Activated T-helper 9 cell treated with anti-CD3 and anti-CD28 coated beads, Interleukin-2, amount 50 U/mL, for 16 hours (primary cell): ENCODE data around the gene UNC5A.

Experiments
- DNase-seq: peaks from one replicate; pipeline ENCODE4 v3.0.0-alpha.2; 2020; ENCODE audit warnings: low read depth

The UNC5A gene

GRCh38 chr5:176781638-176782570 is 28.5 kb upstream of the UNC5A start:
- no peak for DNase-seq

GRCh38 chr5:176784218-176785165 is 25.9 kb upstream of the UNC5A start:
- DNase-seq = no peak

GRCh38 chr5:176785184-176786145 is 24.9 kb upstream of the UNC5A start:
- no peak for DNase-seq

GRCh38 chr5:176787676-176788075 is 22.7 kb upstream of the UNC5A start:
- no peak for DNase-seq

- DNase-seq = no peak
Observed at GRCh38 chr5:176788091-176788490, 22.3 kb upstream of the UNC5A start.

- DNase-seq = no peak
Observed at GRCh38 chr5:176788941-176789872, 21.2 kb upstream of the UNC5A start.

GRCh38 chr5:176789873-176790615 is 20.3 kb upstream of the UNC5A start:
- no peak for DNase-seq

GRCh38 chr5:176790941-176791340 is 19.4 kb upstream of the UNC5A start:
- DNase-seq = no peak

- DNase-seq = no peak
Observed at GRCh38 chr5:176792655-176793342, 17.6 kb upstream of the UNC5A start.

- DNase-seq = no peak
Observed at GRCh38 chr5:176793343-176793699, 17.0 kb upstream of the UNC5A start.

- no peak for DNase-seq
Observed at GRCh38 chr5:176793736-176794135, 16.6 kb upstream of the UNC5A start.

GRCh38 chr5:176794509-176794908 is 15.8 kb upstream of the UNC5A start:
- no peak for DNase-seq

- DNase-seq = no peak
Observed at GRCh38 chr5:176796411-176796810, 13.9 kb upstream of the UNC5A start.

GRCh38 chr5:176796970-176797369 is 13.4 kb upstream of the UNC5A start:
- DNase-seq = no peak

GRCh38 chr5:176797456-176798050 is 12.8 kb upstream of the UNC5A start:
- no peak for DNase-seq

- no peak for DNase-seq
Observed at GRCh38 chr5:176798086-176798876, 12.1 kb upstream of the UNC5A start.

GRCh38 chr5:176798949-176799348 is 11.4 kb upstream of the UNC5A start:
- DNase-seq = no peak

GRCh38 chr5:176799488-176799887 is 10.9 kb upstream of the UNC5A start:
- no peak for DNase-seq
